B cell (primary cell): Measurements from ENCODE around the gene SAA1. TPM values are rescaled to one million over a fixed set of nuclear protein-coding genes. Genes with fewer than 3 reads are reported as not detected.

Experiments
- ATAC-seq: fragments of 200-7000 bp; cut with Tn5 transposase; one replicate; pipeline ENCODE4 v1.10.0; 2021; ENCODE audit warnings: low read depth, mild to moderate bottlenecking, moderate number of reproducible peaks, moderate library complexity
- CTCF ChIA-PET: fragments of 350-600 bp; sonication (Branson Sonifier 250); formaldehyde crosslinking; loops from one replicate; lab custom pipeline; 2021; ENCODE audit warnings: antibody characterized with exemption, inconsistent platforms; lab: Charles Lee
- POLR2A ChIA-PET: fragments of 350-600 bp; sonication (Branson Sonifier 250); formaldehyde crosslinking; loops from one replicate; lab custom pipeline; 2021; ENCODE audit warnings: antibody characterized with exemption; lab: Charles Lee
- DNase-seq: peaks from one replicate; pipeline ENCODE4 v3.0.0; 2013
- H2AFZ ChIP-seq: 2 replicates; pipeline ENCODE4 v1.6.1; 2012; ENCODE audit warnings: mild to moderate bottlenecking, low read depth, low read length; ENCODE audit not compliant: insufficient read depth, poor library complexity, severe bottlenecking
- H3K27ac ChIP-seq, 2 donors: 1 replicate in 1 of 2; 2 replicates in 1 of 2; pipeline ENCODE4 v1.5.1; 2012 to 2013; ENCODE audit warnings: low read length in 2 of 2, mild to moderate bottlenecking in 2 of 2, moderate library complexity in 1 of 2
- H3K27me3 ChIP-seq, 4 experiments: fragments of 200-600 bp in 1 of 4; sonication (generic) in 1 of 4; replicated peaks in 1 of 4; 1 replicate in 2 of 4; 2 replicates in 2 of 4; pipeline versions ENCODE4 v1.6.1 to v1.7.0; 2013 to 2016; ENCODE audit warnings: low read length in 3 of 4, mild to moderate bottlenecking in 2 of 4, mixed read lengths in 1 of 4, moderate library complexity in 1 of 4; ENCODE audit not compliant: insufficient read depth in 4 of 4, control insufficient read depth in 3 of 4; ENCODE audit errors: control extremely low read depth in 1 of 4
- H3K36me3 ChIP-seq, 2 experiments: replicated peaks in 1 of 2; 1 replicate in 1 of 2; 2 replicates in 1 of 2; pipeline versions ENCODE4 v1.6.1 to v1.7.1; 2013; ENCODE audit warnings: low read length in 1 of 2; ENCODE audit not compliant: insufficient read depth in 2 of 2, control insufficient read depth in 1 of 2; ENCODE audit errors: control extremely low read depth in 1 of 2, extremely low read depth in 1 of 2
- H3K4me1 ChIP-seq, 2 donors: fragments of 200-600 bp in 1 of 2; sonication (generic) in 1 of 2; 1 replicate in 1 of 2; 2 replicates in 1 of 2; pipeline versions ENCODE4 v1.5.1 to v1.6.1; 2013 to 2017; ENCODE audit warnings: low read length in 2 of 2; ENCODE audit not compliant: control insufficient read depth in 2 of 2, insufficient read depth in 2 of 2
- H3K4me2 ChIP-seq: replicated peaks from 2 replicates; pipeline ENCODE3; 2012; ENCODE audit warnings: mild to moderate bottlenecking, low read depth, low read length; ENCODE audit not compliant: poor library complexity, severe bottlenecking
- H3K4me3 ChIP-seq, 5 experiments: fragments of 200-600 bp in 1 of 5; sonication (generic) in 1 of 5; 1 replicate in 3 of 5; 2 replicates in 2 of 5; pipeline versions ENCODE4 v1.5.1 to v1.7.0; 2011 to 2016; ENCODE audit warnings: low read length in 4 of 5, mild to moderate bottlenecking in 4 of 5, low read depth in 2 of 5, control low read depth in 1 of 5, moderate library complexity in 1 of 5; ENCODE audit not compliant: insufficient read depth in 1 of 5; ENCODE audit errors: control extremely low read depth in 1 of 5, extremely low read depth in 1 of 5
- H3K79me2 ChIP-seq: fragments of 200-600 bp; sonication (generic); one replicate; pipeline ENCODE4 v1.6.0; 2016; ENCODE audit warnings: low read length; ENCODE audit not compliant: control insufficient read depth, insufficient read depth
- H3K9ac ChIP-seq: fragments of 200-600 bp; sonication (generic); 2 replicates; pipeline ENCODE4 v1.6.1; 2017; ENCODE audit warnings: mild to moderate bottlenecking, low read length, moderate library complexity
- H3K9me3 ChIP-seq, 3 donors: one replicate each; pipeline versions ENCODE4 v1.6.1 to v1.7.1; 2013; ENCODE audit warnings: low read length in 2 of 3; ENCODE audit not compliant: control insufficient read depth in 2 of 3, insufficient read depth in 1 of 3; ENCODE audit errors: control extremely low read depth in 1 of 3
- H4K20me1 ChIP-seq: 2 replicates; pipeline ENCODE4 v1.6.0; 2012; ENCODE audit warnings: mild to moderate bottlenecking, low read length; ENCODE audit not compliant: insufficient read depth, control insufficient read depth, poor library complexity, severe bottlenecking
- H3K27ac Mint-ChIP-seq: one replicate; pipeline ENCODE4 v1.8.0; 2021; ENCODE audit warnings: mixed read lengths
- H3K27me3 Mint-ChIP-seq: one replicate; pipeline ENCODE4 v1.8.0; 2021; ENCODE audit warnings: mixed read lengths
- H3K4me1 Mint-ChIP-seq: one replicate; pipeline ENCODE4 v1.8.0; 2021; ENCODE audit warnings: mixed read lengths
- H3K4me3 Mint-ChIP-seq: one replicate; pipeline ENCODE4 v1.8.0; 2021; ENCODE audit warnings: mixed read lengths
- H3K9me3 Mint-ChIP-seq: one replicate; pipeline ENCODE4 v1.8.0; 2022; ENCODE audit warnings: mixed read lengths; ENCODE audit not compliant: insufficient read depth
- EZH2 ChIP-seq: IDR thresholded peaks from 2 replicates; pipeline ENCODE4 v1.6.1; 2012; ENCODE audit warnings: borderline replicate concordance, low read depth, mild to moderate bottlenecking, moderate library complexity, low read length; ENCODE audit not compliant: insufficient read depth, poor library complexity, severe bottlenecking
- WGBS: methylation state at CpG from one replicate; pipeline ENCODE4 v1.1.5; 2013; ENCODE audit warnings: missing lambda C conversion rate; ENCODE audit not compliant: insufficient coverage; 5-methylcytosine and 5-hydroxymethylcytosine counted together
- intact Hi-C: fragments of 100-400 bp; cut with micrococcal nuclease; formaldehyde crosslinking; loops from one replicate; pipeline ENCODE4 v1.10.0; 2022
- polyA plus RNA-seq: library from polyadenylated mRNA; depleted of rRNA; stranded (reverse); fragments of >200 nt; gene quantifications from 2 replicates; pipeline ENCODE4 v1.2.3, GENCODE V29; 2012
- total RNA-seq, 2 donors: library from RNA; stranded (reverse); fragments of 120-200 nt in 1 of 2; gene quantifications; 1 replicate in 1 of 2; 2 replicates in 1 of 2; pipeline versions ENCODE4 v1.2.3 to v1.2.4, GENCODE V29; 2013 to 2022
- TF ChIP-seq, protein P1 (sequence below): fragments of 200-600 bp; IDR thresholded peaks from one replicate; pipeline ENCODE4 v1.8.0; 2022; ENCODE audit warnings: antibody characterized with exemption, mild to moderate bottlenecking

The SAA1 gene
- total and polyA plus RNA-seq, 2 donors (not counting 1 experiment from before 2014, with no cell fraction given), result not detected

DNA sequence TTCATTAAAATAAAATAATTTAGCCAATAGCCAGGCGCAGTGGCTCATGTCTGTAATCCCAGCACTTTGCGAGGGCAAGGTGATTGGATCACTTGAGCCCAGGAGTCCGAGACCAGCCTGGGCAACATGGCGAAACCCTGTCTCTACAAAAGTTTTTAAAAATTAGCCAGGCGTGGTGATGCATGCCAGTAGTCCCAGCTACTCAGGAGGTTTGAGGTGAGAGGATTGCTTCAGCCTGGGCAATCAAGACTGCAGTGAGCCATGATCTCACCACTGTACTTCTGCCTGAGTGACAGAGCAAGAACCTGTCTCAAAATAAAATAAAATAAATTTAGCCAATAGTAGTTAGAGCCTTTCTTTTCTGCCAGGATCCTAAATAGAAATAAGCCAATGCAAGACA, 43.6 kb downstream of the SAA1 start:
- TF ChIP-seq, protein P1, sequence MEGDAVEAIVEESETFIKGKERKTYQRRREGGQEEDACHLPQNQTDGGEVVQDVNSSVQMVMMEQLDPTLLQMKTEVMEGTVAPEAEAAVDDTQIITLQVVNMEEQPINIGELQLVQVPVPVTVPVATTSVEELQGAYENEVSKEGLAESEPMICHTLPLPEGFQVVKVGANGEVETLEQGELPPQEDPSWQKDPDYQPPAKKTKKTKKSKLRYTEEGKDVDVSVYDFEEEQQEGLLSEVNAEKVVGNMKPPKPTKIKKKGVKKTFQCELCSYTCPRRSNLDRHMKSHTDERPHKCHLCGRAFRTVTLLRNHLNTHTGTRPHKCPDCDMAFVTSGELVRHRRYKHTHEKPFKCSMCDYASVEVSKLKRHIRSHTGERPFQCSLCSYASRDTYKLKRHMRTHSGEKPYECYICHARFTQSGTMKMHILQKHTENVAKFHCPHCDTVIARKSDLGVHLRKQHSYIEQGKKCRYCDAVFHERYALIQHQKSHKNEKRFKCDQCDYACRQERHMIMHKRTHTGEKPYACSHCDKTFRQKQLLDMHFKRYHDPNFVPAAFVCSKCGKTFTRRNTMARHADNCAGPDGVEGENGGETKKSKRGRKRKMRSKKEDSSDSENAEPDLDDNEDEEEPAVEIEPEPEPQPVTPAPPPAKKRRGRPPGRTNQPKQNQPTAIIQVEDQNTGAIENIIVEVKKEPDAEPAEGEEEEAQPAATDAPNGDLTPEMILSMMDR, result no peak
- no peak for TF ChIP-seq EZH2
- DNase-seq, result no peak
- ChIA-PET POLR2A (no interaction called here), CTCF (interaction anchor here (1.4 kb wide), 1 partner anchor 26 kb away, joined by 6 read pairs; no protein-coding TSS in a partner anchor)
- no peaks in the 10 kb centered on the region for H3K9me3 Mint-ChIP-seq
- Histone ChIP-seq H3K36me3 (peaks cover 3 to 61% of the 10 kb centered on the region in 2 experiments), H3K27ac (peak overlapping the region in 1 of 2 donors; percentile 83), H3K27me3 (no peaks in the 10 kb centered on the region), H3K4me1 (peaks cover 13 to 23% of the 10 kb centered on the region in 2 donors), H4K20me1 (no peaks in the 10 kb centered on the region), H3K79me2 (peaks cover 34% of the 10 kb centered on the region), H3K4me3 (no peak overlapping the region), H3K4me2 (no peak overlapping the region), H3K9me3 (no peaks in the 10 kb centered on the region), H2AFZ (no peak overlapping the region), H3K9ac (no peak overlapping the region)
- no peak overlapping the region for H3K27ac Mint-ChIP-seq
- H3K27me3 Mint-ChIP-seq, result no peaks in the 10 kb centered on the region
- intact Hi-C loops, result no loop called here
- 100% methylated on average over 3 of the region's 5 CpGs for WGBS
- ATAC-seq, result no peak
- H3K4me1 Mint-ChIP-seq, result peaks cover 21% of the 10 kb centered on the region
- no peak overlapping the region for H3K4me3 Mint-ChIP-seq

DNA sequence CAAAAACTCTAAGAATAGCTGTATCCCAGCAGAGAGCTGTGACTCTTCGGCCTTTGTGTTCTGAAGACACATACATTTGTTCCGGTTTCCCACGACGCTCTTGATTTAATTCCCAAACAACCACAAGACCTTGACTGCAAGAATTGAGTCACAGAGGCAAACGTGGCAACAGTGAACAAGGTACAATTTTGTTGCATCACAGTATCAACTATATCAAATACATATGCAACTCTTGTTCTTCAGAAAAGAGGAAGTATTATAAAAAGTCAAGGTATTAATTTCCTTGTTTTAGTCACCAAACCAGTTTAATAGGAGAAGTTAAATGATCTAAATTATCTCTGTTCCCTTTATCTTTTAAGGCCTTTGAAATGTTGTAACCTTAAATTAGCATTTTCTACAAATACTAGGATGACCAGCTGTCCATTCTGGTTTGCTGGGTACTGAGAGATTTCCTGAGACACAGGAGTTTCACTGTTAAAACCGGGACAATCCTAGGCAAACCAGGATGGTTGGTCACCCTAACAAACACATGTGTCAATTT, 44.8 kb downstream of the SAA1 start:
- ChIA-PET POLR2A (interaction anchor here (0.6 kb wide), 1 partner anchor 28 kb away, joined by 4 read pairs; no protein-coding TSS in a partner anchor), CTCF (interaction anchor here (0.7 to 2.8 kb wide), 2 partner anchors 11 to 30 kb away, joined by 3 to 11 read pairs; partner anchors contain the start of gene HPS5)
- H2AFZ ChIP-seq, result no peak overlapping the region
- TF ChIP-seq, protein P1, result no peak
- no peak for TF ChIP-seq EZH2
- Mint-ChIP-seq H3K4me3 (peak overlapping the region; percentile 1), H3K9me3 (no peaks in the 10 kb centered on the region), H3K27me3 (no peaks in the 10 kb centered on the region), H3K27ac (peak overlapping the region; percentile 29), H3K4me1 (peaks cover 24% of the 10 kb centered on the region)
- H4K20me1 ChIP-seq, result no peaks in the 10 kb centered on the region
- peaks cover 0 to 53% of the 10 kb centered on the region in 2 experiments for H3K36me3 ChIP-seq
- no peaks in the 10 kb centered on the region for H3K27me3 ChIP-seq
- peak; percentile 61 for ATAC-seq
- intact Hi-C loops, result loop anchor here (1.0 kb wide), 1 partner anchor 11 kb away; the partner anchor contains the start of genes GTF2H1 and HPS5
- no peaks in the 10 kb centered on the region for H3K9me3 ChIP-seq
- H3K27ac ChIP-seq, result peak overlapping the region; percentile 49 to 83
- H3K9ac ChIP-seq, result no peak overlapping the region
- peaks cover 13 to 23% of the 10 kb centered on the region in 2 donors for H3K4me1 ChIP-seq
- peak; percentile 45 for DNase-seq
- peak overlapping the region; percentile 50 for H3K4me2 ChIP-seq
- WGBS, result 87% methylated on average over 4 of the region's 6 CpGs
- H3K79me2 ChIP-seq, result peaks cover 46% of the 10 kb centered on the region
- no peak overlapping the region for H3K4me3 ChIP-seq
